Bronchial epithelial cell (primary cell): ENCODE measurements around the gene SEMA3B. TPM values are rescaled to one million over a fixed set of nuclear protein-coding genes. Genes with fewer than 3 reads are reported as not detected.

Experiments used
- DNase-seq: peaks from one replicate; pipeline ENCODE4 v3.0.0-alpha.2; 2010; ENCODE audit warnings: low read depth
- FAIRE-seq: peaks from 2 replicates; lab custom pipeline; 2011; peaks lifted over from hg19 to GRCh38; lab: Jason Lieb, UNC
- H3K27me3 ChIP-seq: 2 replicates; pipeline ENCODE4 v1.5.1; 2011; ENCODE audit warnings: low read length; ENCODE audit not compliant: control insufficient read depth, insufficient read depth
- H3K36me3 ChIP-seq: 2 replicates; pipeline ENCODE4 v1.5.1; 2011; ENCODE audit warnings: low read length; ENCODE audit not compliant: control insufficient read depth, insufficient read depth
- H3K4me3 ChIP-seq: 2 replicates; pipeline ENCODE4 v1.5.1; 2011; ENCODE audit warnings: mild to moderate bottlenecking, low read depth, low read length, control low read depth
- CTCF ChIP-seq: IDR thresholded peaks from 2 replicates; pipeline ENCODE4 v1.5.1; 2011; ENCODE audit warnings: mild to moderate bottlenecking, moderate library complexity, low read length, control low read depth, inconsistent platforms; ENCODE audit not compliant: insufficient read depth, severe bottlenecking
- total RNA-seq: library from RNA; depleted of rRNA; stranded (reverse); fragments of >200 nt; gene quantifications from 2 replicates; pipeline ENCODE4 v1.2.1, GENCODE V29; 2014

SEMA3B gene
- total RNA-seq, 1 donor from 2014 or later, result 7.1 TPM

- FAIRE-seq (no peak), DNase-seq (peak; percentile 83)
- TF ChIP-seq CTCF, result no peak
- Histone ChIP-seq H3K27me3 (no peaks in the 10 kb centered on the region), H3K36me3 (no peaks in the 10 kb centered on the region), H3K4me3 (no peak overlapping the region)
Observed at GRCh38 chr3:50264964-50265485, 3.9 kb upstream of the SEMA3B start.

GRCh38 chr3:50265571-50265970, 3.4 kb upstream of the SEMA3B start:
- Histone ChIP-seq H3K4me3 (no peak overlapping the region), H3K36me3 (no peaks in the 10 kb centered on the region), H3K27me3 (no peaks in the 10 kb centered on the region)
- FAIRE-seq (no peak), DNase-seq (no peak)
- TF ChIP-seq CTCF, result no peak

- FAIRE-seq (no peak), DNase-seq (no peak)
- no peak for TF ChIP-seq CTCF
- Histone ChIP-seq H3K36me3 (no peaks in the 10 kb centered on the region), H3K4me3 (no peak overlapping the region), H3K27me3 (no peaks in the 10 kb centered on the region)
Observed at GRCh38 chr3:50266017-50266416, 2.9 kb upstream of the SEMA3B start.

GRCh38 chr3:50266836-50267235, 2.1 kb upstream of the SEMA3B start:
- DNase-seq (no peak), FAIRE-seq (no peak)
- no peak for TF ChIP-seq CTCF
- no peaks in the 10 kb centered on the region for H3K36me3 ChIP-seq
- H3K27me3 ChIP-seq, result no peaks in the 10 kb centered on the region
- peak overlapping the region; percentile 35 for H3K4me3 ChIP-seq

- no peaks in the 10 kb centered on the region for H3K36me3 ChIP-seq
- H3K4me3 ChIP-seq, result peak overlapping the region; percentile 35
- FAIRE-seq, result no peak
- no peaks in the 10 kb centered on the region for H3K27me3 ChIP-seq
- no peak for DNase-seq
- no peak for TF ChIP-seq CTCF
Observed at GRCh38 chr3:50267280-50267913, 1.6 kb upstream of the SEMA3B start.

- no peak for FAIRE-seq
- no peak for DNase-seq
- H3K4me3 ChIP-seq, result no peak overlapping the region
- TF ChIP-seq CTCF, result no peak
- H3K36me3 ChIP-seq, result no peaks in the 10 kb centered on the region
- H3K27me3 ChIP-seq, result no peaks in the 10 kb centered on the region
Observed at GRCh38 chr3:50268276-50268675, 671 bp upstream of the SEMA3B start.
